SK-N-MC (cell line): ENCODE results near the gene SGCE.

Experiments
- DNase-seq: peaks from one replicate; pipeline ENCODE4 v3.0.0-alpha.2; 2011; ENCODE audit warnings: low read depth, low spot score
- H3K27ac ChIP-seq: fragments of 200-600 bp; sonication (generic); 2 replicates; pipeline ENCODE4 v1.5.1; 2016; ENCODE audit warnings: mixed run types
- H3K36me3 ChIP-seq: fragments of 200-600 bp; sonication (generic); 2 replicates; pipeline ENCODE4 v1.6.1; 2017; ENCODE audit warnings: antibody characterized with exemption, low read length, mixed read lengths; ENCODE audit not compliant: insufficient read depth
- H3K4me3 ChIP-seq: fragments of 200-600 bp; sonication (generic); 2 replicates; pipeline ENCODE4 v1.5.1; 2016
- H3K9ac ChIP-seq: fragments of 200-600 bp; sonication (generic); 2 replicates; pipeline ENCODE4 v1.8.0; 2017; ENCODE audit warnings: mixed run types, mixed read lengths; ENCODE audit not compliant: insufficient read length
- H3K9me3 ChIP-seq: fragments of 200-600 bp; sonication (generic); 2 replicates; pipeline ENCODE4 v1.6.1; 2017; ENCODE audit warnings: low read depth, mild to moderate bottlenecking, antibody characterized with exemption, low read length, moderate library complexity, mixed read lengths
- EZH2 ChIP-seq: fragments of 200-600 bp; sonication (generic); IDR thresholded peaks from one replicate; pipeline ENCODE4 v1.6.1; 2017; ENCODE audit warnings: antibody characterized with exemption
- FOXP2 ChIP-seq: optimal IDR thresholded peaks from 2 replicates; pipeline ENCODE3; 2011; ENCODE audit warnings: mild to moderate bottlenecking, moderate library complexity; ENCODE audit not compliant: insufficient read depth; ENCODE audit errors: extremely low read length, control extremely low read depth
- POLR2AphosphoS5 ChIP-seq: IDR thresholded peaks from 2 replicates; pipeline ENCODE4 v1.6.1; 2012; ENCODE audit warnings: mild to moderate bottlenecking, low read depth, low read length, borderline replicate concordance

Gene SGCE

GRCh38 chr7:94577357-94577756 lies 78.6 kb downstream of the SGCE start:
- H3K4me3 ChIP-seq: no peak overlapping the region
- H3K27ac ChIP-seq: no peak overlapping the region
- H3K36me3 ChIP-seq: 0 out of 2 replicates have a peak, but pooled peaks cover 13% of the 10 kb centered on the region
- no peak for DNase-seq
- no peak for TF ChIP-seq POLR2AphosphoS5
- no peak for TF ChIP-seq FOXP2
- TF ChIP-seq EZH2: no peak
- H3K9me3 ChIP-seq: no peaks in the 10 kb centered on the region; the same call in 1 of the 2 replicates
- H3K9ac ChIP-seq: no peak overlapping the region

- Histone ChIP-seq H3K9me3 (peaks cover 2% of the 10 kb centered on the region; the same call in 1 of the 2 replicates), H3K9ac (no peak overlapping the region), H3K36me3 (0 out of 2 replicates have a peak, but pooled peaks cover 13% of the 10 kb centered on the region)
These were observed 79.6 kb downstream of the SGCE start for GRCh38 chr7:94576316-94576715.

GRCh38 chr7:94575646-94576045 lies 80.3 kb downstream of the SGCE start:
- Histone ChIP-seq H3K4me3 (no peak overlapping the region), H3K9me3 (peaks cover 2% of the 10 kb centered on the region; the same call in 1 of the 2 replicates), H3K27ac (no peak overlapping the region), H3K9ac (no peak overlapping the region), H3K36me3 (0 out of 2 replicates have a peak, but pooled peaks cover 13% of the 10 kb centered on the region)
- TF ChIP-seq FOXP2 (no peak), POLR2AphosphoS5 (no peak), EZH2 (no peak)
- no peak for DNase-seq

More at GRCh38 chr7:94576316-94576715, 79.6 kb downstream of the SGCE start:
- no peak for TF ChIP-seq EZH2
- no peak for TF ChIP-seq FOXP2
- TF ChIP-seq POLR2AphosphoS5: no peak
- no peak overlapping the region for H3K27ac ChIP-seq
- H3K4me3 ChIP-seq: no peak overlapping the region
- no peak for DNase-seq

GRCh38 chr7:94571816-94572215 lies 84.1 kb downstream of the SGCE start:
- H3K4me3 ChIP-seq: no peak overlapping the region
- H3K36me3 ChIP-seq: 0 out of 2 replicates have a peak, but pooled peaks cover 13% of the 10 kb centered on the region
- H3K9ac ChIP-seq: no peak overlapping the region
- TF ChIP-seq EZH2 (no peak), POLR2AphosphoS5 (no peak), FOXP2 (no peak)
- H3K9me3 ChIP-seq: peaks cover 2% of the 10 kb centered on the region; the same call in 1 of the 2 replicates
- H3K27ac ChIP-seq: no peak overlapping the region
- DNase-seq: no peak

GRCh38 chr7:94567396-94567795 lies 88.5 kb downstream of the SGCE start:
- Histone ChIP-seq H3K9me3 (0 out of 2 replicates have a peak, but pooled peaks cover 2% of the 10 kb centered on the region), H3K27ac (no peak overlapping the region), H3K36me3 (no peaks in the 10 kb centered on the region), H3K9ac (no peak overlapping the region), H3K4me3 (no peak overlapping the region)
- DNase-seq: no peak
- no peak for TF ChIP-seq FOXP2
- TF ChIP-seq EZH2: no peak
- no peak for TF ChIP-seq POLR2AphosphoS5

- no peaks in the 10 kb centered on the region for H3K36me3 ChIP-seq
- no peak overlapping the region for H3K9ac ChIP-seq
- TF ChIP-seq POLR2AphosphoS5: no peak
- TF ChIP-seq EZH2: no peak
- no peak for TF ChIP-seq FOXP2
- DNase-seq: no peak
- H3K4me3 ChIP-seq: no peak overlapping the region
- no peaks in the 10 kb centered on the region for H3K9me3 ChIP-seq
- no peak overlapping the region for H3K27ac ChIP-seq
These were observed 90.6 kb downstream of the SGCE start for GRCh38 chr7:94565247-94565894.

- DNase-seq: no peak
- no peak overlapping the region for H3K27ac ChIP-seq
- no peak overlapping the region for H3K4me3 ChIP-seq
- no peak overlapping the region for H3K9ac ChIP-seq
- no peaks in the 10 kb centered on the region for H3K36me3 ChIP-seq
- no peak for TF ChIP-seq POLR2AphosphoS5
- TF ChIP-seq FOXP2: no peak
- no peak for TF ChIP-seq EZH2
- H3K9me3 ChIP-seq: no peaks in the 10 kb centered on the region
These were observed 93.4 kb downstream of the SGCE start for GRCh38 chr7:94562525-94562924.

- Histone ChIP-seq H3K4me3 (no peak overlapping the region), H3K36me3 (no peaks in the 10 kb centered on the region), H3K27ac (no peak overlapping the region), H3K9me3 (no peaks in the 10 kb centered on the region), H3K9ac (no peak overlapping the region)
- no peak for DNase-seq
- no peak for TF ChIP-seq POLR2AphosphoS5
- no peak for TF ChIP-seq EZH2
- no peak for TF ChIP-seq FOXP2
These were observed 94.0 kb downstream of the SGCE start for GRCh38 chr7:94561841-94562514.
